Upper lobe of left lung (tissue), 4 donors: Measurements from ENCODE around the gene PAPOLG.

ENCODE experiments used
- CTCF ChIP-seq, 6 experiments: fragments of 450-650 bp in 4 of 6; fragments of 200-600 bp in 2 of 6; sonication (generic) in 2 of 6; IDR thresholded peaks; one replicate each; pipeline ENCODE4 v1.5.1; 2016 to 2019; ENCODE audit warnings: antibody characterized with exemption in 6 of 6
- EP300 ChIP-seq, 4 donors: sonication (generic); formaldehyde crosslinking; IDR thresholded peaks; one replicate each; pipeline ENCODE4 v1.5.1; 2017; ENCODE audit warnings: antibody characterized with exemption in 4 of 4, control low read depth in 2 of 4
- POLR2A ChIP-seq, 4 donors: fragments of 450-650 bp; IDR thresholded peaks; one replicate each; pipeline ENCODE4 v1.5.1; 2016 to 2017; ENCODE audit warnings: antibody characterized with exemption in 4 of 4, mild to moderate bottlenecking in 2 of 4
- POLR2AphosphoS5 ChIP-seq, 2 donors: sonication (generic); formaldehyde crosslinking; IDR thresholded peaks; one replicate each; pipeline ENCODE4 v1.5.1; 2017; ENCODE audit warnings: antibody characterized with exemption in 2 of 2

GRCh38 chr2:60715561-60715960 lies 40.5 kb upstream of the PAPOLG start:
- TF ChIP-seq CTCF (IDR thresholded peaks at IDR 0.05) (no peak), POLR2AphosphoS5 (IDR thresholded peaks at IDR 0.05) (no peak), POLR2A (IDR thresholded peaks at IDR 0.05) (no peak), EP300 (IDR thresholded peaks at IDR 0.05) (no peak)
